HUES48 (cell line): ENCODE measurements around the gene TMEM181.
"Not testable (repeated sequence)": the region's sequence is repeated elsewhere in the genome, so short reads cannot be mapped to it uniquely, and the experiment has no call there.

Source experiments
- H3K27ac ChIP-seq: one replicate; pipeline ENCODE4 v1.7.0; 2013; ENCODE audit warnings: low read depth, low read length, inconsistent platforms
- H3K27me3 ChIP-seq: 2 replicates; pipeline ENCODE4 v1.6.1; 2013; ENCODE audit warnings: mild to moderate bottlenecking, low read length; ENCODE audit not compliant: control insufficient read depth, insufficient read depth
- H3K36me3 ChIP-seq: 2 replicates; pipeline ENCODE4 v1.6.1; 2013; ENCODE audit warnings: low read length; ENCODE audit not compliant: control insufficient read depth, insufficient read depth
- H3K4me1 ChIP-seq: 2 replicates; pipeline ENCODE4 v1.6.1; 2013; ENCODE audit warnings: mild to moderate bottlenecking, low read length; ENCODE audit not compliant: control insufficient read depth, insufficient read depth
- H3K4me3 ChIP-seq: 2 replicates; pipeline ENCODE4 v1.5.1; 2013; ENCODE audit warnings: mild to moderate bottlenecking, low read depth, low read length
- H3K9ac ChIP-seq: 2 replicates; pipeline ENCODE4 v1.6.1; 2013; ENCODE audit warnings: mild to moderate bottlenecking, low read depth, low read length, moderate library complexity
- H3K9me3 ChIP-seq: 2 replicates; pipeline ENCODE4 v1.6.1; 2013; ENCODE audit warnings: low read length; ENCODE audit not compliant: control insufficient read depth, insufficient read depth

Gene TMEM181

DNA sequence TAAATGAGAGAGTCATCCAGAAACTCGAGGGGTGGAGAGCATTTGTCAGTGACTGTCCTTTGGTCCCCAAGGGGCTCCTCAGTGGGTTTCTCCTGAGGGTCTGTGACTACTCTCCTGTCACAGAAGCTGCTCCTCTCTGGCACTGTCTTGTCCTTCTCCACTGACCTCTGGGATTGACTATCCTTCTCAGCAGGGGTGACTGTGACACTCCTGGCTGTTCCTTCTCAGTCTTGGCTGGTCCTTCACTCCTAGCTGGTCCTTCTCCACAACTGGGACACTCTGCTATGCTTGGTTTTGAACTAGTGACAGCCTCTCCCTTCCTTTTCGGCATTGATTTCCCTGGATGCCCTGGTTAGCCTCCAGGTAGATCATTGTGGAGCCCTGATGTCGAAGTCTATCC lies 51.1 kb downstream of the TMEM181 start:
- Histone ChIP-seq H3K36me3 (peaks cover 65% of the 10 kb centered on the region), H3K4me3 (no peak overlapping the region), H3K9me3 (no peaks in the 10 kb centered on the region), H3K4me1 (peaks cover 18% of the 10 kb centered on the region), H3K27ac (peak overlapping the region; percentile 91), H3K9ac (no peak overlapping the region), H3K27me3 (no peaks in the 10 kb centered on the region)

DNA sequence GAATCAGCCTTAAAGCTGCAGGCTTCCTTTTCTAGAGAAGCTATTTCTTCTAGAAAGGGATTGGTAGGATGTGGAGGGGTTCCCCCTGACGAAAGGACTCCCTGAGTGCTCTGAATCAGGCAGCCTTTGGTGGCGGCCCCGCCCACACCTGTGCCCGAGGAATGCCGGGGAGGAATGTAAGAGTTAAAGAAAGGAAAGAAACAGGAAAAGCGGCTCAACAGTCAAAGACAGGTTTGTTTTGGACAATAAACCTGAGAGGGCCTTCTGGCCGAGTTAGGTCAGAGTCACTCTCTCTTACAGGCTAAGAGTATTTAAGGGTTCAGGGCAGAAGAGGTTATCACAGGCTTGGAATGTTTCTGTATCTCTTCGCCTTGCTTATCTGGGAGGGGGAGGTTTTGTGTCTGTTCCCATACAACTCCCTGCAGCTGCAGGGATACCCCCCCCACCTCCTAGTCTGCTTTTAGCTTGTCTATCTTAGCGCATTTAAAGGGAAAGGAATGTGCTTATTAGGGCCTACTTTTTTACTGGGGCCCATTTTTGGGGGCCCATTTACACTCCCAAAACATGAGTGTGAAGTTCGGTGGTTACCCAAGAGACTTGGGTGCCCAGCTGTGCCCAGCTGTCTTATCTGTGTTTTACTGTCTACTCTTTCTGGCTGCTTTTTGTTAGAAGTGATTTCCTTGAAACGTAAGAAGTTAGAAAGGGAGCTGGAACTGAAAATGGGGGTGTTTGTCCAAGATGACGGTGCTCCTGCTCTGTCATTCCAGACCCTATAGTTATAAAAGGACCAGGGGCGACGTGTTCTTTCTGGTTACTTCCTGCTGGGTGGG lies 51.9 kb downstream of the TMEM181 start:
- peak overlapping the region; percentile 14; the same call in 1 of the 2 replicates for H3K9ac ChIP-seq
- H3K4me1 ChIP-seq = peaks cover 18% of the 10 kb centered on the region
- no peaks in the 10 kb centered on the region for H3K9me3 ChIP-seq
- H3K27me3 ChIP-seq = no peaks in the 10 kb centered on the region
- peak overlapping the region; percentile 91 for H3K27ac ChIP-seq
- no peak overlapping the region; the same call in 1 of the 2 replicates for H3K4me3 ChIP-seq
- peaks cover 58% of the 10 kb centered on the region for H3K36me3 ChIP-seq

- Histone ChIP-seq H3K36me3 (peaks cover 33% of the 10 kb centered on the region), H3K4me1 (peaks cover 18% of the 10 kb centered on the region)
- H3K27ac ChIP-seq, H3K4me3 ChIP-seq, H3K27me3 ChIP-seq, H3K9me3 ChIP-seq, H3K9ac ChIP-seq: not testable (repeated sequence)
Measured at GRCh38 chr6:158614606-158615005, 54.7 kb downstream of the TMEM181 start.

GRCh38 chr6:158618289-158618688 lies 58.4 kb downstream of the TMEM181 start:
- peaks cover 37% of the 10 kb centered on the region for H3K36me3 ChIP-seq
- H3K27me3 ChIP-seq, H3K9ac ChIP-seq, H3K9me3 ChIP-seq, H3K27ac ChIP-seq, H3K4me3 ChIP-seq, H3K4me1 ChIP-seq: not testable (repeated sequence)

- Histone ChIP-seq H3K9me3 (no peaks in the 10 kb centered on the region), H3K36me3 (peaks cover 33% of the 10 kb centered on the region), H3K9ac (no peak overlapping the region), H3K27ac (no peak overlapping the region), H3K27me3 (no peaks in the 10 kb centered on the region), H3K4me1 (no peaks in the 10 kb centered on the region), H3K4me3 (no peak overlapping the region)
Measured at GRCh38 chr6:158619922-158620801, 60.3 kb downstream of the TMEM181 start.

GRCh38 chr6:158620963-158621693 lies 61.2 kb downstream of the TMEM181 start:
- H3K36me3 ChIP-seq = peaks cover 43% of the 10 kb centered on the region
- H3K27me3 ChIP-seq = no peaks in the 10 kb centered on the region
- no peak overlapping the region for H3K9ac ChIP-seq
- H3K9me3 ChIP-seq = no peaks in the 10 kb centered on the region
- no peaks in the 10 kb centered on the region for H3K4me1 ChIP-seq
- no peak overlapping the region for H3K27ac ChIP-seq
- no peak overlapping the region for H3K4me3 ChIP-seq

GRCh38 chr6:158621694-158622544 lies 62.0 kb downstream of the TMEM181 start:
- H3K36me3 ChIP-seq = peaks cover 50% of the 10 kb centered on the region
- H3K27me3 ChIP-seq = no peaks in the 10 kb centered on the region
- no peak overlapping the region for H3K4me3 ChIP-seq
- no peak overlapping the region for H3K27ac ChIP-seq
- no peaks in the 10 kb centered on the region for H3K9me3 ChIP-seq
- H3K9ac ChIP-seq = no peak overlapping the region
- no peaks in the 10 kb centered on the region for H3K4me1 ChIP-seq

GRCh38 chr6:158622545-158623190 lies 62.8 kb downstream of the TMEM181 start:
- Histone ChIP-seq H3K4me1 (no peaks in the 10 kb centered on the region), H3K36me3 (peaks cover 58% of the 10 kb centered on the region), H3K4me3 (no peak overlapping the region), H3K27me3 (no peaks in the 10 kb centered on the region), H3K9ac (no peak overlapping the region), H3K27ac (no peak overlapping the region), H3K9me3 (no peaks in the 10 kb centered on the region)

DNA sequence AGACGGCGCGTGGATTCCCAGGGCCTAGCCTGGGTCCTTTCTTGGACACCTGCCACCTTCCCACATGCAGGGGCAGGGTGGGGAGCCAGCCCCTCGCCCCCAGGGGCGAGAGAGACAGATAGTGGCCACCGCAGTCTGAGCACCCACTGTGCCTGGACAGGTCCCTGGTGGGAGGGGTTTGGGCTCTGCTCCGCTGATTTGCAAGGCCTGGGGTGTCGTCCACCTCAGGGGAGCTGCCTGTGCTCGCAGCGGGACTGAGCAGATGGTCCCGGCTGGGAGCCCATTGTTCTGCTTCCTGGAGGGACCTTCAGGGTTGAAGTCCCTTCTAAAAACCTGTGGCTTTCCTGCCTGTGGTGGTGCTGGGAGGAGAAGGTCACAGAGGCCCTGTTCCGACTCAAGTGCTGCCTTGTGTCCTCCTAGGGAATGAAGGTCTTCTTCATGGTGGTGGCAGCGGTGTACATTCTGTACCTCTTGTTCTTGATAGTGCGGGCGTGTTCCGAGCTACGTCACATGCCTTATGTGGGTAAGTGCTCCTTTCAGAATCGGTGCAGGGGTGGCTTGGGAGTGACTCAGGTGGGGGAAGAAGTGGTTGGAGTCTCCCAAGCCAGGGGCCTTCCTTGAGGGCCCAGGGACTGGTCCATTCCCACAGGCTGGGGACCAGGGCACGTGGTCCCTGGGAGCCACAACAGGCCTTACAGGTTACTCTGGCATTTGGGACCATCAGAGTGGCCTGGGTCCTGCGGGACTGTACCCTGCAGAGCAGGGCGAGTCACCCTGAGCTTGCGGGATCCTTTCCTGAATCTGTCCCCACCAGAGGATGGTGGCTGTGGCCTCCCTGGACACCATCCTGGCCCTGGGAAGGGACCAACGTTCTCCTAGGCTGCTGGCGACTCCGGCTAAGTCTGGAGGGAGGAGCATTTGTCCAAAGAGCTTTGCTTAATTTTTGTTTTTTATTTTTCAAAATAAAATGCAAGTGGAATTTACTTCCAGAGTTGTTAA lies 65.1 kb downstream of the TMEM181 start:
- Histone ChIP-seq H3K27me3 (no peaks in the 10 kb centered on the region), H3K4me1 (peaks cover 5% of the 10 kb centered on the region; the same call in 1 of the 2 replicates), H3K27ac (no peak overlapping the region), H3K9me3 (no peaks in the 10 kb centered on the region), H3K4me3 (no peak overlapping the region), H3K9ac (no peak overlapping the region), H3K36me3 (peaks cover 70% of the 10 kb centered on the region)
